Adrenal gland (tissue), 5 donors: ENCODE measurements around the gene ZNF322.

ENCODE experiments used
- CTCF ChIP-seq, 6 experiments: fragments of 450-650 bp in 4 of 6; fragments of 200-600 bp in 2 of 6; sonication (generic) in 1 of 6; IDR thresholded peaks; 1 replicate in 5 of 6; 2 replicates in 1 of 6; pipeline versions ENCODE4 v1.5.1 to v1.8.0; 2016 to 2021; ENCODE audit warnings: antibody characterized with exemption in 6 of 6, mild to moderate bottlenecking in 2 of 6, moderate library complexity in 1 of 6
- POLR2A ChIP-seq, 2 donors: fragments of 450-650 bp; IDR thresholded peaks; one replicate each; pipeline ENCODE4 v1.6.1; 2017; ENCODE audit warnings: antibody characterized with exemption in 2 of 2, mild to moderate bottlenecking in 2 of 2, moderate library complexity in 1 of 2
- donor health status: DM: no; HTN: no; CAD: no.

GRCh38 chr6:26607434-26608230 is 51.9 kb downstream of the ZNF322 start:
- TF ChIP-seq POLR2A (IDR thresholded peaks at IDR 0.05) = no peak
- peak; percentile 47 to 76 (median 67) for TF ChIP-seq CTCF (IDR thresholded peaks at IDR 0.05)
